Neural cell (in vitro differentiated cells): ENCODE measurements around the gene COL16A1.

Source experiments
- CTCF ChIP-seq: fragments of 450-650 bp; IDR thresholded peaks from 2 replicates; pipeline ENCODE4 v1.5.1; 2014; ENCODE audit warnings: antibody characterized with exemption, mild to moderate bottlenecking, moderate library complexity; ENCODE audit not compliant: poor library complexity, severe bottlenecking
- EP300 ChIP-seq: fragments of 450-650 bp; conservative IDR thresholded peaks from 2 replicates; pipeline ENCODE4 v1.6.1; 2014; ENCODE audit warnings: antibody characterized with exemption, mild to moderate bottlenecking, moderate library complexity; ENCODE audit not compliant: poor library complexity, severe bottlenecking
- EZH2 ChIP-seq: fragments of 200-600, 300-800 bp; shearing (Covaris generic), sonication (generic); IDR thresholded peaks from 2 replicates; pipeline ENCODE4 v1.6.1; 2014; ENCODE audit warnings: antibody characterized with exemption, low read length, borderline replicate concordance, mild to moderate bottlenecking; ENCODE audit not compliant: insufficient read depth, poor library complexity, severe bottlenecking
- MXI1 ChIP-seq: fragments of 450-650 bp; conservative IDR thresholded peaks from 2 replicates; pipeline ENCODE4 v1.6.1; 2014; ENCODE audit warnings: antibody characterized with exemption, mild to moderate bottlenecking; ENCODE audit not compliant: poor library complexity, severe bottlenecking
- POLR2AphosphoS5 ChIP-seq: IDR thresholded peaks from 2 replicates; pipeline ENCODE4 v1.6.1; 2012
- RAD21 ChIP-seq: fragments of 450-650 bp; conservative IDR thresholded peaks from 2 replicates; pipeline ENCODE4 v1.6.1; 2014; ENCODE audit warnings: antibody characterized with exemption, mild to moderate bottlenecking, moderate library complexity
- REST ChIP-seq: IDR thresholded peaks from 2 replicates; pipeline ENCODE4 v1.6.1; 2012; ENCODE audit warnings: borderline replicate concordance

GRCh38 chr1:31659889-31660288, 43.9 kb downstream of the COL16A1 start:
- no peak for TF ChIP-seq REST
- TF ChIP-seq CTCF, result no peak
- TF ChIP-seq RAD21, result no peak
- no peak for TF ChIP-seq POLR2AphosphoS5
- TF ChIP-seq EP300, result no peak
- TF ChIP-seq MXI1, result no peak
- no peak for TF ChIP-seq EZH2
